ENCODE data around the gene GALNTL6.
"Not testable (repeated sequence)": the region's sequence is repeated elsewhere in the genome, so short reads cannot be mapped to it uniquely, and the experiment has no call there.

Gene GALNTL6

GRCh38 chr4:173021746-173022573 is 1208.8 kb downstream of the GALNTL6 start:
- DNase-seq (ENCODE audit: low read depth), result not testable (repeated sequence)

- DNase-seq (ENCODE audit: low read depth), result no peak
Measured at GRCh38 chr4:173024203-173024602, 1211.0 kb downstream of the GALNTL6 start.

GRCh38 chr4:173025131-173025530 is 1211.9 kb downstream of the GALNTL6 start:
- no peak for DNase-seq (ENCODE audit: low read depth)

- no peak for DNase-seq (ENCODE audit: low read depth)
Measured at GRCh38 chr4:173037242-173037641, 1224.0 kb downstream of the GALNTL6 start.

- DNase-seq (ENCODE audit: low read depth), result no peak
Measured at GRCh38 chr4:173038192-173038896, 1225.1 kb downstream of the GALNTL6 start.

- DNase-seq (ENCODE audit: low read depth), result no peak
Measured at GRCh38 chr4:173039617-173040577, 1226.7 kb downstream of the GALNTL6 start.

GRCh38 chr4:173041482-173041881 is 1228.3 kb downstream of the GALNTL6 start:
- DNase-seq (ENCODE audit: low read depth), result no peak

GRCh38 chr4:173042139-173042538 is 1228.9 kb downstream of the GALNTL6 start:
- DNase-seq (ENCODE audit: low read depth), result not testable (repeated sequence)

GRCh38 chr4:173044340-173044739 is 1231.1 kb downstream of the GALNTL6 start:
- DNase-seq (ENCODE audit: low read depth), result no peak

GRCh38 chr4:173045571-173045970 is 1232.4 kb downstream of the GALNTL6 start:
- DNase-seq (ENCODE audit: low read depth), result no peak

GRCh38 chr4:173046144-173046543 is 1232.9 kb downstream of the GALNTL6 start:
- DNase-seq (ENCODE audit: low read depth), result no peak

GRCh38 chr4:173046818-173047217 is 1233.6 kb downstream of the GALNTL6 start:
- DNase-seq (ENCODE audit: low read depth), result no peak

- DNase-seq (ENCODE audit: low read depth), result no peak
Measured at GRCh38 chr4:173051232-173051631, 1238.0 kb downstream of the GALNTL6 start.

- DNase-seq (ENCODE audit: low read depth), result no peak
Measured at GRCh38 chr4:173051716-173052115, 1238.5 kb downstream of the GALNTL6 start.

- no peak for DNase-seq (ENCODE audit: low read depth)
Measured at GRCh38 chr4:173052439-173052838, 1239.2 kb downstream of the GALNTL6 start.

- no peak for DNase-seq (ENCODE audit: low read depth)
Measured at GRCh38 chr4:173056271-173056670, 1243.1 kb downstream of the GALNTL6 start.

- no peak for DNase-seq (ENCODE audit: low read depth)
Measured at GRCh38 chr4:173056710-173057109, 1243.5 kb downstream of the GALNTL6 start.

GRCh38 chr4:173057442-173057841 is 1244.2 kb downstream of the GALNTL6 start:
- no peak for DNase-seq (ENCODE audit: low read depth)

- DNase-seq (ENCODE audit: low read depth), result no peak
Measured at GRCh38 chr4:173057901-173058300, 1244.7 kb downstream of the GALNTL6 start.

- DNase-seq (ENCODE audit: low read depth), result no peak
Measured at GRCh38 chr4:173061160-173061559, 1248.0 kb downstream of the GALNTL6 start.

GRCh38 chr4:173073939-173074500 is 1260.8 kb downstream of the GALNTL6 start:
- DNase-seq (ENCODE audit: low read depth), result no peak

GRCh38 chr4:173074501-173074946 is 1261.3 kb downstream of the GALNTL6 start:
- no peak for DNase-seq (ENCODE audit: low read depth)

Measured in CMK (cell line).